Fibroblast of lung (primary cell): ENCODE measurements around the gene ATXN7L1. TPM values are rescaled to one million over a fixed set of nuclear protein-coding genes. Genes with fewer than 3 reads are reported as not detected.

Source experiments
- DNase-seq, 2 donors: peaks; one replicate each; pipeline versions ENCODE4 v3.0.0 to v3.0.0-alpha.2; 2010; ENCODE audit warnings: low read depth in 2 of 2
- H2AFZ ChIP-seq: 2 replicates; pipeline ENCODE4 v1.5.1; 2012; ENCODE audit warnings: low read length, control low read depth, inconsistent platforms
- H3K27ac ChIP-seq: 2 replicates; pipeline ENCODE4 v1.5.1; 2011; ENCODE audit warnings: low read length, control low read depth; ENCODE audit not compliant: insufficient read depth
- H3K27me3 ChIP-seq: 2 replicates; pipeline ENCODE4 v1.5.1; 2011; ENCODE audit warnings: mild to moderate bottlenecking, low read length; ENCODE audit not compliant: control insufficient read depth, insufficient read depth
- H3K36me3 ChIP-seq: 2 replicates; pipeline ENCODE4 v1.5.1; 2011; ENCODE audit warnings: low read length; ENCODE audit not compliant: control insufficient read depth, insufficient read depth
- H3K4me1 ChIP-seq: 2 replicates; pipeline ENCODE4 v1.5.1; 2011; ENCODE audit warnings: low read length; ENCODE audit not compliant: control insufficient read depth, insufficient read depth; ENCODE audit errors: extremely low read depth
- H3K4me2 ChIP-seq: 2 replicates; pipeline ENCODE4 v1.5.1; 2011; ENCODE audit warnings: low read length, control low read depth; ENCODE audit not compliant: insufficient read depth; ENCODE audit errors: extremely low read depth
- H3K4me3 ChIP-seq, 4 experiments: fragments of 200-600 bp in 1 of 4; sonication (generic) in 1 of 4; replicated peaks in 1 of 4; 2 replicates each; pipeline ENCODE4 v1.5.1; 2011 to 2016; ENCODE audit warnings: low read length in 4 of 4, low read depth in 3 of 4, mild to moderate bottlenecking in 3 of 4, control low read depth in 2 of 4, inconsistent platforms in 1 of 4, mixed read lengths in 1 of 4; ENCODE audit not compliant: insufficient read depth in 1 of 4; ENCODE audit errors: control extremely low read depth in 1 of 4
- H3K79me2 ChIP-seq: 2 replicates; pipeline ENCODE4 v1.5.1; 2012; ENCODE audit warnings: mild to moderate bottlenecking, low read length, inconsistent platforms; ENCODE audit not compliant: control insufficient read depth, insufficient read depth
- H3K9ac ChIP-seq: 2 replicates; pipeline ENCODE4 v1.5.1; 2011; ENCODE audit warnings: mild to moderate bottlenecking, low read length, control low read depth; ENCODE audit not compliant: insufficient read depth
- H3K9me3 ChIP-seq: 2 replicates; pipeline ENCODE4 v1.5.1; 2012; ENCODE audit warnings: low read depth, low read length; ENCODE audit not compliant: control insufficient read depth, insufficient read depth
- H4K20me1 ChIP-seq: 2 replicates; pipeline ENCODE4 v1.5.1; 2011; ENCODE audit warnings: low read length; ENCODE audit not compliant: control insufficient read depth, insufficient read depth; ENCODE audit errors: extremely low read depth
- CTCF ChIP-seq, 2 donors: IDR thresholded peaks in 1 of 2; conservative IDR thresholded peaks in 1 of 2; 1 replicate in 1 of 2; 2 replicates in 1 of 2; pipeline ENCODE4 v1.5.1; 2011 to 2012; ENCODE audit warnings: low read length in 2 of 2, control low read depth in 1 of 2, inconsistent platforms in 1 of 2, low read depth in 1 of 2, mild to moderate bottlenecking in 1 of 2
- EZH2 ChIP-seq: IDR thresholded peaks from 2 replicates; pipeline ENCODE4 v1.5.1; 2012; ENCODE audit warnings: low read length, control low read depth, mild to moderate bottlenecking; ENCODE audit errors: missing control alignments
- polyA plus RNA-seq, 2 donors: library from polyadenylated mRNA; depleted of rRNA in 1 of 2; stranded (reverse) in 1 of 2; unstranded in 1 of 2; fragments of >200 nt; gene quantifications; 2 replicates each; pipeline ENCODE4 v1.2.1, GENCODE V29; 2011 to 2012; ENCODE audit warnings: missing spikeins in 1 of 2
- total RNA-seq: library from RNA; depleted of rRNA; stranded (reverse); fragments of >200 nt; gene quantifications from 2 replicates; pipeline ENCODE4 v1.2.1, GENCODE V29; 2014

ATXN7L1 gene
- total and polyA plus RNA-seq, 2 donors (not counting 1 experiment from before 2014, with no cell fraction given) = 5.1 to 9.4 TPM

GRCh38 chr7:105623378-105623777, 253.0 kb downstream of the ATXN7L1 start:
- Histone ChIP-seq H3K4me2 (no peak overlapping the region), H3K27me3 (no peaks in the 10 kb centered on the region), H3K27ac (no peak overlapping the region), H3K4me3 (no peak overlapping the region), H2AFZ (no peak overlapping the region), H3K36me3 (no peaks in the 10 kb centered on the region), H3K4me1 (no peaks in the 10 kb centered on the region), H3K79me2 (no peaks in the 10 kb centered on the region), H3K9me3 (no peaks in the 10 kb centered on the region), H3K9ac (no peak overlapping the region), H4K20me1 (no peaks in the 10 kb centered on the region)
- DNase-seq = no peak
- no peak for TF ChIP-seq EZH2
- no peak for TF ChIP-seq CTCF (conservative IDR thresholded peaks at IDR 0.05 in 1 of 2, IDR thresholded peaks at IDR 0.05 in 1 of 2; ENCODE audit: low read depth in 1 of 2, low read length in 2 of 2)

GRCh38 chr7:105622106-105622731, 254.2 kb downstream of the ATXN7L1 start:
- no peaks in the 10 kb centered on the region for H3K36me3 ChIP-seq
- DNase-seq = no peak
- no peaks in the 10 kb centered on the region for H3K79me2 ChIP-seq
- no peaks in the 10 kb centered on the region for H3K4me1 ChIP-seq
- TF ChIP-seq CTCF (conservative IDR thresholded peaks at IDR 0.05 in 1 of 2, IDR thresholded peaks at IDR 0.05 in 1 of 2; ENCODE audit: low read depth in 1 of 2, low read length in 2 of 2) = no peak
- TF ChIP-seq EZH2 = no peak
- H3K9me3 ChIP-seq = no peaks in the 10 kb centered on the region
- no peaks in the 10 kb centered on the region for H4K20me1 ChIP-seq
- H2AFZ ChIP-seq = no peak overlapping the region
- H3K27ac ChIP-seq = no peak overlapping the region
- H3K9ac ChIP-seq = no peak overlapping the region
- H3K4me2 ChIP-seq = no peak overlapping the region
- H3K4me3 ChIP-seq = no peak overlapping the region
- no peaks in the 10 kb centered on the region for H3K27me3 ChIP-seq

- no peak overlapping the region for H3K4me2 ChIP-seq
- H3K9ac ChIP-seq = no peak overlapping the region
- no peak overlapping the region for H2AFZ ChIP-seq
- no peaks in the 10 kb centered on the region for H3K79me2 ChIP-seq
- no peaks in the 10 kb centered on the region for H3K27me3 ChIP-seq
- H3K36me3 ChIP-seq = no peaks in the 10 kb centered on the region
- peak; percentile 57 to 65 for DNase-seq
- TF ChIP-seq EZH2 (no peak), CTCF (conservative IDR thresholded peaks at IDR 0.05 in 1 of 2, IDR thresholded peaks at IDR 0.05 in 1 of 2; ENCODE audit: low read depth in 1 of 2, low read length in 2 of 2) (no peak)
- no peak overlapping the region for H3K4me3 ChIP-seq
- no peaks in the 10 kb centered on the region for H3K9me3 ChIP-seq
- no peaks in the 10 kb centered on the region for H3K4me1 ChIP-seq
- no peak overlapping the region for H3K27ac ChIP-seq
- no peaks in the 10 kb centered on the region for H4K20me1 ChIP-seq
Observed at GRCh38 chr7:105621617-105622016, 254.8 kb downstream of the ATXN7L1 start.
